Measurements from ENCODE around the gene PIH1D2.
A peak's percentile ranks its signal among the peaks of the same experiment; 100 is the strongest.
"Not testable (repeated sequence)": the region's sequence is repeated elsewhere in the genome, so short reads cannot be mapped to it uniquely, and the experiment has no call there.

The PIH1D2 gene

DNA sequence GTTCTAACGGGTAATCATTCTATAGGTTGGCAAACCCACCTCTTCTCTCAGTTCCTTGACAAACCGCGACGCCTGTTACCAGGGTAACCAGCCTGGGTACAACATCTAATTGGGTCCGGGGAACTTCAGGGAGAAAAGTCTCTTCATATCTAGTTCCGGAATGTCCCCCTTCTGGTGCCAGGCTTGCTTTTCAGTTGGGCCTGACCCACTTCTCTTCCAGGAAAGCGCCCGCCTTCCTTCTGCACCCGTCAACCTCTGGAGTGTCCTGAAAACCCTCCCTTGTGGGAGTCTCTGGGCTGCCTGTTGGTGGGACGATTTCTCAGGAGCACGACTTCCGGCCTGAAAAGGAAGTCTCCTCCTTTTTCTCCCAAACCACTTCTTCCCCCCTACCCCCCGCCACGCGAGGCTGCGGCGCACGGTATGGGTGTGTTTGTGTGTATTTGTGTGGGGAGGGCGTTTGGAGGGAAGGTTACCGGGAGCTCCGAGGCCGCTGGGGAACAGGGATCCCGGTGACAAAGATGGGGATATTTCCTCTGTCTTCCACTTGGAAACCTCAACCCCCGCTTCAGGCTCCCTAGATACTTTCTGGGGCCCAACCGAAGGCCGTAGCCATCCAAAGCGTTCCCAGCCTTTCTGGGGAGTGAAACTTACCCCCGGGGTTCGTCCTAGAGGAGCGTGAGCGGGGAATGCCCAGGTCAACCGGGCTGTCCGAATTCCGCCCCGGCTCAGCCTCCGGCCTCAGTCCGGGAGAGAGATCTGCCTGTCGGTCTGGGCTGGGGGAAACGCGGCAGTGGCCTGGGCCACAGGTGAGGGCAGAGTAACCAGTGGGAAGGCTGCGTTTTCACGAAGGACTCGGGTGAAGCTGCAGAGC lies at the start of gene PIH1D2, which contains the start of gene NKAPD1:
Gene PIH1D2, minus strand, starts transcription at position 77 of the 871 bp plus-strand sequence. CDS start 843 bp downstream, outside the sequence.
Gene NKAPD1, plus strand, starts transcription at position 359 of the 871 bp plus-strand sequence. CDS start 1,276 bp downstream, outside the sequence.
- DNase-seq = peak; percentile 80

GRCh38 chr11:112123129-112123528 lies 49.3 kb upstream of the PIH1D2 start:
- no peak for DNase-seq

DNA sequence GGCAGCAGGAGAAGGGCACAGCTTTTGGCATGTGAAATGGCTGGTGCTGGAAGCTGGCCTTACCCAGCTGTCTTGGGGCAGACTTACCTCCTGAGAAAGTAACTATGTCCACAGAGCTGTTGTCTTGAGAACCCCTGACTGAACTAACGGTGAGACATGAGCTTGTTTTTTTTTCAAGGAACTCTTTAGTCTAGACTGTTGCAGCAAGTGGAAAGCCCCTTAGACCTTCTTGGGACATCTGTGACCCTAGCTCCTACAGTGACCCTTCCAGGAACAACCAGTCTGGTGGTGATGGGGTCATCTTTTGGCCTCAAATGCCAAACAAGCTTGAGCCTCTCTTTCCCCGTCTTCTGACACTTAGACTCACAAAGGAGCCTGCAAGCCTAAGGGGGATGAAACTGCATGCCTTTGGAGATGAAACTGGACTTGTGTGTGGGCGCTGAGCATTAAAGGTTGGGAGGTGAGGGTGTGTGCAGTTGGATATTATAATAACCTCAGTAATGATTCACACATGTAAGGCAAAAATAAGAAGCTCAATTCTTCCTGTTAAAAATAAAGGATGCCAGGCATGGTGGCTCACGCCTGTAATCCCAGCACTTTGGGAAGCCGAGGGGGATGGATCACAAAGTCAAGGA lies 48.3 kb upstream of the PIH1D2 start:
- DNase-seq = no peak

DNA sequence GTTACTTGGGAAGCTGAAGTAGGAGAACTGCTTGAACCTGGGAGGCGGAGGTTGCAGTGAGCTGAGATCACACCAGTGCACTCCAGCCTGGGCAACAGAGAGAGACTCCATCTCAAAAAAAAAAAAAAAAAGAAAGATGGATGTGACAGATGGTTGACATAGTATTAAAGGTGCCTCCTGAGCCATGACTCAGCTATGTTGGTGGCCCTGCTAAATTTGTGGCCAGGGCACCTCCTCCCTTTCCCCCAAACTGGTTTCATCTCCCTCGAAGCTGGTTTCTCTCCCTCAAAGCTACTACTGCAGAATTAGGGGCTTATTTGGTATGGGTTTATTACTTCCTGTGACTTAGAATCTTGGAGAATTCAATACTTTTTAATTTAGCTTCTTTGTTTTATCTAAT lies 44.4 kb upstream of the PIH1D2 start:
- DNase-seq = peak; percentile 56

GRCh38 chr11:112115386-112115785 lies 41.6 kb upstream of the PIH1D2 start:
- no peak for DNase-seq

- no peak for DNase-seq
These were observed 40.6 kb upstream of the PIH1D2 start for GRCh38 chr11:112114460-112114859.

- DNase-seq = peak; percentile 64
These were observed 40.0 kb upstream of the PIH1D2 start for GRCh38 chr11:112113539-112114457.

- DNase-seq = no peak
These were observed 32.3 kb upstream of the PIH1D2 start for GRCh38 chr11:112106070-112106469.

DNA sequence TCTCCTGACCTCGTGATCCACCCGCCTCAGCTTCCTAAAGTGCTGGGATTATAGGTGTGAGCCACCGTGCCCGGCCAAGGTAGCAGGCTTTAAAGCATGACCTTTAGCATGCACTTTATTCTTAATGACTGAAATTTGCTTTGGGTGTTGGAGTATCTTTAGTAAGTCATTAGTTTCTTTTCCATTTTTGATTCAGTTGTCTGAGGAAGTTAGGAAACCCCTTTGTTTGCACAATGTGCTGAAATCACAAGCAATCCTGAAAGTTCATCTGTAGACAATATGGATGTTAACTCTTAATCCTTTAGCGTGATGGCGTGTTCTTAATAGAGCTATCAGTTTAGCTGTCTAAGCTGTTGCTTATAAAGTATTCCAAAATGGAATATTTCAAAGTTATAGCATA lies 29.6 kb upstream of the PIH1D2 start:
- no peak for DNase-seq

GRCh38 chr11:112100462-112100861 lies 26.6 kb upstream of the PIH1D2 start:
- DNase-seq = no peak

DNA sequence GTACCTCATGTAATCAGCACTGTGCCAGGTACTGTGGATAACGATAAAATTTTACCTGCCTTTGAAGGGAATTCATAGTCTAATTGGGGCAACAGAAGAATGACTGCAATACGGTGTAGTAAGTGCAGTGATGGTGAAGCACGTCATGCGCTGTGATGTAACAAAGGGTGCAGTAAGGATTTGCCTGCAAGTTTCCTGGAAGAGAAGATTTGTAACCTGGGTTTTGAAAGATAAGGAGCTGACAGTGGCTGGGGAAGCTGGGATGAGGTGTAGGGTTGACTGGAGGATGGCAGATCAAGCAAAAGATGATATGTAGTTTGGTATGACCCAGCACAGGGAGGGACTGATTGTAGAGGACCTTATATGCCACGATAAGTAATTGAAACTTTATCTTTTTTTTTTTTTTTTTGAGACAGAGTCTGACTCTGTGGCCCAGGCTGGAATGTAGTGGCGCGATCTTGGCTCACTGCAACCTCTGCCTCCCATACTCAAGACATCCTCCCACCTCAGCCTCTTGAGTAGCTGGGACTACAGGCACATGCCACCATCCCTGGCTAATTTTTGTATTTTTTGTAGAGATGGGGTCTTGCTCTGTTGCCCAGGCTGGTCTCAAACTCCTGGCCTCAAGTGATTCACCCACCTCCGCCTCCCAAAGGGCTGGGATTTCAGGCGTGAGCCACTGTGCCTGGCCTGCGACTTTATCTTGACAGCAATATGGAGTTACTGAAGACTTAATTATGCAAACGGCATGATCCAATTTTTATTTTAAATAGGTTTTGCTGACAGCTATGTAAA lies 24.1 kb upstream of the PIH1D2 start:
- DNase-seq = no peak

DNA sequence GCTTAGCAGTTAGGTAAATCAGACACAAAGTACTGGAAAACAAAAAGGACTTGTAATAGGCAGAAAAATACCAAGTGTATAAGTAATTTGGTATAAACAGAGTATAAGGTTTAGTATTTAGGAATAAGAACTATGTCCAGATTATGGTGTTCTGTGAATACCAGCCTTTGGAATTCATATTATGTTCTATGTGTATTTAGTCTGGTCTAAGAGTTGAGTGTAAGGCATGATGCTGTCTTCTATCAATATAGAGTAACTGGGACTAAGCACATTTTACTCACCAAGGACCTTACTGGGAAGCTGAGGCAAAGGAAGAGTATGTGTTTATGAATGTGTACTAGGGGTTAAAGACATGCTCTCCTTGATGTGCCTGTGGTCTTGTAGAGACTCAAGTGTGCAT lies 22.4 kb upstream of the PIH1D2 start:
- DNase-seq = no peak

DNA sequence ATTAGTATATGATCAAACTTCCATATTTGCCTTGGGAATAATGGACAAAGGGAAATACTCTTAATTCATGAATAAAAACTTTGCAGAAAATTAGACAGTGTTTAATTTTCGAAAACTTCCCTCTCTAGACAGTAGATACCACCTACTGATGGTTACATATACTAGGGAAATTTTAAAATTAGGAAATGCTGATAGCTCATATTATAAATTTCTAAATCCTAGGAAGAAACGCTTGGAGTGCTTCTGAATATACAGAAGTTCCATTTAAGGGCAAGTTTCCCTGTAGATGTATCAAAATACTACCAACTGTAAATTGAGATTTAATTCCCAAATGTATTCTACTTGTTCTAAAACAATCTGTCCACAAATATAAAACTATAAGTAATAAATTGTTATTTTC lies 21.5 kb upstream of the PIH1D2 start:
- not testable (repeated sequence) for DNase-seq

DNA sequence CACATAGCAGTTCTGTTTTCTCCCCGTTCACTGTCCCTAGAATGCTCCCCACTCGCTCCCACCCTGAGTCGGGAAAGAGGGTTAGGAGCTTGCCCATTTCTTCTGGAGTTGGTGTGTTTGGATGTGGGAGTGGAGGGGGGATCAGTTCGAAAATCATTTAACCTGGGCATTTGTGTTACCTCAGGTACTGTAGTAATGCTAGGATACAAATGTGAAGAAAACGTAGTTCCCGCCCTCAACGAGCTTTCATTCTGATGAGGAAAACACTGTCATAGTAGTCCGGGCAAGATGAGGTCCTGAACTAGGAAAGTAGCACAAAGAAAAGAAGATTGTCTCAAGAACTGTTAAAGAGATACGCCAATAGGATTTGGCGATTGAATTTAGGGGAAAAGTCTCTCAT lies 13.4 kb upstream of the PIH1D2 start:
- no peak for DNase-seq

DNA sequence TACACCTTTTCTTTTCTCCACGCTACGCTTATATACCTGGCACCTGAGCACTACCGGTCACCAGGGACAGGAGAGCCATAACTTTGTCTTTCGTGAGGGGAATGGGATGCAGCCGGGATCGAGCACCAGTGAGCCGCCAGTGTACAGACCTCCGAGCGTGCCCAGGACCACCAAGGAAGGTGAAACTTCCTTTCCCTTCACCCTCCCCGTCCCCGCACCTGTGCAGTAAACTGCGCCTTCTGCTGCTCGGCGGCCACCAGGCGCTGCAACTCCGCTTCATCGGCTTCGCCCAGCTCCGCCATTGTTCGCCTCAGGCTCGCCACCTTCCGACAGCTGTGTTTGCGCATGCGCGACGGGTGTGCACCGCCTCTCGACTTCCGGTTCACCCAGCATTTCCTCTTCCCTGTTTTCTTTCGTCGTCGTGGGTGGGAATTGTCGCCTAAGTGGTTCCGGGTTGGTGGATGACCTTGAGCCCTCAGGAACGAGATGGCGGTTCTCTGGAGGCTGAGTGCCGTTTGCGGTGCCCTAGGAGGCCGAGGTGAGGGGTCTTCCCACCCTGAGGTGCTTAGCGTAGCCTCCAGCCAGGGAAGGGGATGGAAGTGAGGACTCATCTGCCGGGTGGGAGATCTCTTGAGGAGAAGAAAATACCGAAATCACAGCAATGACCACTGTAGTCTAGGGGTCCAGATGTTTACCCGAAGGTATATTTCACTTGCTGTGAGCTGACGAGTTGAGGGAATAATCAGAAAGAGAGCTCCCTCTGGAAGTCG lies 12.8 kb upstream of the PIH1D2 start, which contains the start of the genes SDHD and TIMM8B:
Gene SDHD, plus strand, starts transcription at position 452 of the 770 bp plus-strand sequence. Its CDS starts 35 bp downstream, at position 487.
Gene TIMM8B, minus strand, starts transcription at position 335 of the 770 bp plus-strand sequence. Its CDS starts 33 bp downstream, at position 302.
- peak; percentile 97 for DNase-seq

- peak; percentile 55 for DNase-seq
These were observed 12.1 kb upstream of the PIH1D2 start for GRCh38 chr11:112085822-112086421.

- peak; percentile 85 for DNase-seq
These were observed 8.9 kb upstream of the PIH1D2 start for GRCh38 chr11:112082729-112083128.

GRCh38 chr11:112062923-112063322 lies 10.9 kb downstream of the PIH1D2 start:
- DNase-seq = no peak

- no peak for DNase-seq
These were observed 15.7 kb downstream of the PIH1D2 start for GRCh38 chr11:112058103-112058502.

GRCh38 chr11:112057170-112057569 lies 16.6 kb downstream of the PIH1D2 start:
- peak; percentile 80 for DNase-seq

GRCh38 chr11:112051768-112052167 lies 22.0 kb downstream of the PIH1D2 start:
- no peak for DNase-seq

All from activated CD4-positive, alpha-beta T cell treated with anti-CD3 and anti-CD28 coated beads, Interleukin-2, amount 50 U/mL, for 16 hours (primary cell).